Hematopoietic multipotent progenitor cell treated with erythropoietin and hydrocortisone succinate and interleukin-3 and kit ligand, for 15 days (in vitro differentiated cells): ENCODE data around the gene SSTR5.

Source experiments
- DNase-seq: peaks from one replicate; pipeline ENCODE4 v3.0.0-alpha.2; 2015; ENCODE audit warnings: low spot score

Gene SSTR5

GRCh38 chr16:1040346-1040745 lies 32.2 kb upstream of the SSTR5 start:
- no peak for DNase-seq

DNA sequence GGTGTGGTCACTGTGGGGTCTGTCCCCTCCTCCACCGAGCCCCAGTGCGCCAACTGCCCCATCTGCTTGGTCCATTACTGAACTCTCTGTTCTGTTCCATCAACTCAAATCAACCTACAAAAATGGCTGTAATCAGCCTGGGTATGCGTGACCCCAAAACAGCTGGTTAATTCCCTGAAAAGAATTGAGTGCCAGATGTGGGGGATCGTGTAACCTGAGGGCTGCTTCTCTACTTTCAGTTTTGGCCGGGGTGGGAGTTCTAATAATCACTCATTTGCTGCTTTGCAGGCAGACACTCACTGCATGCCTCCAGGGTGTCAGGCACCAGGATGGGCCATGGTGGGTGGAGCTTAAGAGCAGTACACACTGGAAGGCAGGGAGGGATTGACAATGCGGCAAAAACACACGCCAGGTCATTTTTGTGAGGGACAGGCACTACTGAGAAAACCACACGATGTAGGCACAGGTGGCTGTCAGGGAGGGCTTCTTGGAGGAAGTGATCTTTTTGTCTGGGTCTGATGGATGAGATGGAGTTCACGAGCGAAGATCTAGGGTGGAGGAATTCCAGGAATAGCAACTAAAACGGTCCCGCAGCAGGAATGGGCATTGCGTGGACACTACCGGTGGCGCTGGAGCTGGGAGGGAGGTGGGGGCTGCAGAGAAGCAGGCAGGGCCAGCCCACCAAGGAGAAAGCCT lies 30.4 kb upstream of the SSTR5 start:
- DNase-seq = no peak

GRCh38 chr16:1042866-1043265 lies 29.7 kb upstream of the SSTR5 start:
- DNase-seq = no peak

GRCh38 chr16:1043881-1044451 lies 28.6 kb upstream of the SSTR5 start:
- no peak for DNase-seq

GRCh38 chr16:1044460-1045309 lies 27.9 kb upstream of the SSTR5 start:
- DNase-seq = no peak

DNA sequence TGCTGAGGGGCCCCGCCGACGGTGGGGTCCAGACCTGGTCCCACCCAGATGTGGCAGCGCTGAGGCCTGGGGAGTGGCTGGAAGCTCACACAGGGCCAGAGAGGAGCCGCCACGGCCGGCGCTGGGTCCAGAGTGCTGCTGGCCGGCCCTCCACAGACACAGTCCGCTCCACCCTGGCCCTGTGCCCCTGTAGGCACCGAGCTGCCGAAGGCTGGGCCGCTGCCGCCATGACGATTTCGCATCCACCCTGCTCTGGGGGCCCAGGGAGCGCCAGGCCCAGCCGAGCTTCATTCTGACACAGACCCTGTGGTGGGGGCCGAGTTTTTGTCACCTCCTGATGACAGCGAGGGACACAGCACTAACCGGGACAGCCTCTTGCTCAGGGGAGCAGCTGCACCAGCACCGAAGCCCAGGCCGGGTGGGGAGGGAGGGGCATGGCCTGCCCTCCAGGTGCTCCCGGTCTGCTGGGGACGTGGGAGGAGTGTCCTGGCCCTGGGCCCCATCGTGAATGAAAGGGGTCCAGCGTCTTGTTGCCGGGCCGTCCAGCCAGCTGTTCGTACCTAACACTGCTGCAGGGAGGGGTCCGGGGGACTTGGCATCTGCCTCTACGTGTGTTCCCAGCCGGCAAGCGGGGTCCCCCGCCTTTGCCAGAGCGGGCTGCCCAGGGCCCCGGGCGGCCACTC lies 27.1 kb upstream of the SSTR5 start:
- no peak for DNase-seq

GRCh38 chr16:1045993-1046911 lies 26.3 kb upstream of the SSTR5 start:
- DNase-seq = no peak

DNA sequence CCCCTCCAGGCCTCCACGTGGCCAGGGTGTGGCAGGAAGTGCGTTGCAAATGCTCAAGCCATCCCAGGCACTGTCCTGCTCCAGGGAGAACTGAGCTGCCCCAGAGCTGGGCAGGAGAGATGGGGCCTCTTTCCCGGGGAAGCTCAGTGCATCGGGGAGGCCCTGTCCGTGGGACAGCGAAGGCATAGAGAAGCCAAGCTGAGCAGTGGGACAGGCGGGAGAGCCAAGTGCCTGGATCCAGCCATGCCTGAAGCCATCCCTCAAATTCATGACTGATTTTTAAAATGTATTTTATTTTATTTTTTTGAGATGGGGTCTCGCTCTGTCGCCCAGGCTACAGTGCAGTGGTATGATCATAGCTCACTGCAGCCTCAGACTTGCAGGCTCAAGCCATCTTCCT lies 25.4 kb upstream of the SSTR5 start:
- DNase-seq = no peak

- no peak for DNase-seq
Measured at GRCh38 chr16:1047801-1048200, 24.7 kb upstream of the SSTR5 start.

DNA sequence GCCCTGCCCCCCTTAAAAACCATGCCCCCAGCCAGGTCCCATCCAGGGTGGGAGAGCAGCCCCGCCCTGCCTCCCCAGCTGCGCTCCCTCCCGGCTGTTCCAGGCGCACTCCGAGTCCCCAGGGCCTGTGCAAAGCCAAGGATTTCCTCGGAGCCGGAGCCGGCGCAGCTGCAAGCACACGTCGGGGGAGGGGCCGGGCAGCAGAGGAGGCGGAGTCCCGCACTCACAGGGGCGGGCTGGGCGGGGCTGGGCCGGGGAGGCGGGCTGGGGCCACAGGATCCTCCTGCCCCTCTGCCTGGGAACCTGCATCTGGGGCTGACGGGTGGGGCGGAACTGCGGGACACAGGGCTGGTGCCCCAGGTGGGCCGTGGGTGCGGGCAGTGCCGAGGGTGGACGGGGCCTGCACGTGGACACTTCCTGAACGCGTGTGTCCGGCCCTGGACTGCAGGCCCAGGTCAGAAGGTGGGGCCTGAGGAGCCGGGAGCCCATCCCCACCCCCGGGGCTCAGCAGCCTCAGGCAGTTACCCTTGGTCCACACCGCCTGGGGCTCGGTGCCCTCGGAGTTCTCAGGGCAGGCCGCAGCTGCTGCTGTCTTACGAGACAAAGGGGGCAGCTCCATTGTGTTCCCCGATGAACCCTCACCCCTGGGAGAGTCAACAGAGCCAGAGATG lies 24.0 kb upstream of the SSTR5 start:
- DNase-seq = no peak

- DNase-seq = no peak
Measured at GRCh38 chr16:1049113-1049975, 23.2 kb upstream of the SSTR5 start.

DNA sequence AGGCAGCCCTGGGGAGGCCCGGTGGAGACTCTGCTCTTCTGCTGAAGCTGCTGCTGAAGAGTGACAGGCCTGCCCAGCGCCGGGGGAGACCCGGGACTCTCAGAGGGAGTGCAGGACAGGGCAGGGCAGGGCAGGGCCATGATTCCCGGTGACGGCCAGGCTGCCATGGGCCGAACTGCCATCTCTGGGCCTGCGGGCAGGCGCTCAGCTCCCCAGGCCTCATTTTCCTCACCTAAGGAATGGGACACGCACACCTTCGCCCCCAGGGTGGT lies 22.6 kb upstream of the SSTR5 start:
- no peak for DNase-seq

- DNase-seq = no peak
Measured at GRCh38 chr16:1050516-1050915, 22.0 kb upstream of the SSTR5 start.

GRCh38 chr16:1050921-1051320 lies 21.6 kb upstream of the SSTR5 start:
- DNase-seq = no peak

DNA sequence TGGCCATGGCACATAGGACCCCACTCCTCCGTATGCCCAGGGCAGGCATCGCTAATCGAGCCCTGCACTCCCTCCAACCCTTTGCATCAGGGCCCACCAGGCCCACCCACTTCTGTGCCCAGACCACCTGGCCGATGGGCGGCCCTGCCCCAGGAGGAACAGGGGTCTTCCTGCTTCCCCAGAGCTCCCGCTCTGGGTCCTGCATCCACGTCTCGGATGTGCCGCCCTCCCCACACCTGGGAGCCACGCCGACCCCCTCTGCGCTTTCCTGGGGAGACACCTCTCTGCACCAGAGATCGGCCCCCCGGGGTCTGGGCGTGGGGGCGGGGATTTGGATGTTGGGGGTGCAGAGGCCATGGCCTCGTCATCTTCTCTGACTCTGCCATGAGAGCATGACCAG lies 21.1 kb upstream of the SSTR5 start:
- DNase-seq = no peak

DNA sequence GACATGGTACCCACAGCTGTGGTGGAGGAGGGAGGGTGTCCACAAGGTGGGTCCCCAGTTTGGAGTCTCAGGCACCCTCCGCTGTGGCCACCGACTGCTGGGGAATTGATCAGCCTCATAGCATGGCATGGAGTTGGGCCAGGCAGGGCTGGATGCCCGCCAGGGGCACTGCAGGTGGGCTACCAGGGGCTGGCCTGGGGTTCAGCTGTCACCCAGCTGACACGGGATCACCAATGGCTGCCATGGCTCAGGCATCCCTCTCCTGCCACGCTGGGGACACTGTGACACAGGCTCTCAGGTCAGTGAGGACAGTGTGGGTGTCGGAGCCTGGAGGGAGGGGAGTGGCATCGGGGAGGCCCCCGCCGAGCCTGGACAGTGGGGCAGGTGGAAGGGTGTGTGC lies 19.8 kb upstream of the SSTR5 start:
- no peak for DNase-seq

- no peak for DNase-seq
Measured at GRCh38 chr16:1053121-1053521, 19.4 kb upstream of the SSTR5 start.

DNA sequence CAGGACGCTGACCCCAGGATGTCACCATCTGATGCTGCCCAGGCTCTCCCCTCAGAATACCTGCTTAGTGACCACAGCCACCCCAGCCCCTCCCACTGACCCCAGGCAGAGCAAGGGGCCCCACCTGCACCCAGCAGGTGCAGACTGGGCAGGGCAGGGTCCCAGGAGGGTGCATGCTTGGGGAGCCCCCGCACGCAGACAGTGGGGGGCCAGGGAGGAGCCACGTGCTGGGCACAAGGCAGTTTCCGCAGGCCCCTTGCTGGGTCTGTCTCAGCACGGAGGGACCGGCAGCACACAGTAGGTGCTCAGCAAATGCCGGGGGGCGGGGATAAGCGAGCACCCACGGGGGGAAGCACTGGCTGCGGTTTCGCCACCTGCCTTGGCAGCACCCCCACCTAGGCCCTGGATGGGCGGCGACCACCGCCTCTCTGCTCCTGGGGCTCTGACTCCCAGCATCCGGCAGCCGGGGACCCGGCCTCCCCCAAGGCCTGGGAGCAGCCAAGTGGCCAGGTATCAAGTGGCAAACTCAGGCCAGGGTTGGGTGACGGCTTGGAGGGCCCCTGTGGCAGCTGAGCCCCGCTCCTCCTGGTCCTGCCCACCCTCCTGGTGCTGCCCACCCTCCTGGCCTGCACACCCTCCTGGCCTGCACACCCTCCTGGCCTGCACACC lies 18.7 kb upstream of the SSTR5 start:
- no peak for DNase-seq

DNA sequence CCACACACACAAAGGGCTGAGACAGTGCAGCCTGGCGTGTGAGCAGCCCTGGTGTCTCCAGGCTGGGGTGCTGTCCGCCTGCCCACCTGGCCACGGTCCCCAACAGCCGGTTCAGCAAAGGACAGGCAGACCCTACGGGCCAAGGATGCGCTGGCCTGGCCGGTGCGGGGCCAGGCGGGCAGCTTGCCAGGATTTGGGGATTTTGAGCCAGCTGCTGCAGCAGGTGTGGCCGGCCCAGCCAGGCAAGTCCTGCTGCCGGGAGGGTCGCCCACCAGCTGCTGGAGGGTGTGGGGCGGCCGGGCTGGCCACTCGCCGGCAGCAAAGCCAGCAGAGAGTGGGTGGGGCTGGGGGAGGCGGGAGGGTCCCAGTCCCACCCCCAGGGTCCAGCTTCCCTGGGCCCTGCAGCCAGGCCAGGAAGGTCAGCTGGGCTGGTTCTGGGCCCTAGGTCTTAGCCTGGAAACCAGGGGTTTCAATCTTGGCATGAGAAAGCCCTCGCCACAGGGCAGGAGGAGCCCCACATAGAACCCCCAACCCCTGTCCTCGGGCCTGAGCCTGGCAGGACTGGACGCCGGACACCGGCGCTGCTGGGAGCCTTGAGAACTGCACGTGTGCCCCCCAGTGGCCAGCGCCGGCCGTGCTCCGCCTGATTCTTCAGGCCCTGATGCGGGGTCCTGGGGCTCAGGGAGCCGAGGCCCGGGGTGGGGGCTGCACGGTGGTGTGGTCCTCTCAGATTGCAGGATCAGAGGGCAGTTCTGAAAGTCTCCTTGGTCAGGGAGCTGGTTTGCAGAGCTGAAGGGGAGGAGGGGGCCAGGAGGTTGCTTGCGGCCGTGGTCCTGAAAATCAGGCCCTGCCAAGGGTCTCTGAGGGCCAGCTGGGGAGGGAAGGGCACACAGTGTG lies 17.6 kb upstream of the SSTR5 start:
- no peak for DNase-seq
